Omental fat pad (tissue), 4 donors: Measurements from ENCODE around the gene SERINC4. TPM values are rescaled to one million over a fixed set of nuclear protein-coding genes. Genes with fewer than 3 reads are reported as not detected.
A peak's percentile ranks its signal among the peaks of the same experiment; 100 is the strongest.

Experiments
- ATAC-seq: fragments of 150-250 bp; one replicate; pipeline ENCODE4 v1.9.1; 2016; ENCODE audit warnings: mild to moderate bottlenecking, moderate library complexity; ENCODE audit not compliant: low FRiP score
- DNase-seq: peaks from one replicate; pipeline ENCODE4 v3.0.0-alpha.2; 2019; ENCODE audit warnings: low spot score
- CTCF ChIP-seq, 3 donors: fragments of 450-650 bp; IDR thresholded peaks; one replicate each; pipeline ENCODE4 v1.5.1; 2016 to 2017; ENCODE audit warnings: antibody characterized with exemption in 3 of 3, mild to moderate bottlenecking in 3 of 3, moderate library complexity in 2 of 3
- total RNA-seq, 4 donors: library from RNA; depleted of rRNA; stranded (reverse); fragments of >200 nt; gene quantifications; one replicate each; pipeline ENCODE4 v1.1.0, GENCODE V29; 2016

The SERINC4 gene
- total RNA-seq, 4 donors from 2014 or later, result not detected

- no peak for TF ChIP-seq CTCF (IDR thresholded peaks at IDR 0.05)
- no peak for DNase-seq
- no peak for ATAC-seq
These were observed 6.4 kb downstream of the SERINC4 start for GRCh38 chr15:43793647-43794046.

- ATAC-seq (no peak), DNase-seq (no peak)
- TF ChIP-seq CTCF (IDR thresholded peaks at IDR 0.05), result no peak
These were observed 7.1 kb downstream of the SERINC4 start for GRCh38 chr15:43792761-43793476.

- DNase-seq (peak; percentile 99), ATAC-seq (peak; percentile 98)
- TF ChIP-seq CTCF (IDR thresholded peaks at IDR 0.05), result no peak
These were observed 7.8 kb downstream of the SERINC4 start, which contains the start of gene SERF2 for GRCh38 chr15:43791993-43792760. Gene SERF2, plus strand, starts transcription at chr15:43792320. Its CDS starts 57 bp downstream, at chr15:43792377.

GRCh38 chr15:43789409-43789808 lies 10.6 kb downstream of the SERINC4 start:
- DNase-seq (no peak), ATAC-seq (no peak)
- no peak for TF ChIP-seq CTCF (IDR thresholded peaks at IDR 0.05)

GRCh38 chr15:43779016-43779415 lies 21.0 kb downstream of the SERINC4 start:
- ATAC-seq, result no peak
- DNase-seq, result no peak
- no peak for TF ChIP-seq CTCF (IDR thresholded peaks at IDR 0.05)

- peak; percentile 90 for ATAC-seq
- peak in 1 of 3 donors; percentile 57 for TF ChIP-seq CTCF (IDR thresholded peaks at IDR 0.05)
- DNase-seq, result peak; percentile 59
These were observed 22.6 kb downstream of the SERINC4 start for GRCh38 chr15:43777267-43777914.
